ENCODE data around the gene ENPP1. TPM values are rescaled to one million over a fixed set of nuclear protein-coding genes. Genes with fewer than 3 reads are reported as not detected.
A peak's percentile ranks its signal among the peaks of the same experiment; 100 is the strongest.

Gene ENPP1
- total RNA-seq, 1 donor from 2014 or later: 7.1 TPM

- H3K4me1 ChIP-seq (ENCODE audit: insufficient read depth, low read length): no peaks in the 10 kb centered on the region
- H3K27me3 ChIP-seq (ENCODE audit: insufficient read depth, low read length): no peaks in the 10 kb centered on the region
- DNase-seq (ENCODE audit: low read depth) (no peak), FAIRE-seq (no peak)
- Mint-ChIP-seq H3K4me1 (ENCODE audit: low read depth, unreplicated experiment) (no peaks in the 10 kb centered on the region), H3K27ac (ENCODE audit: unreplicated experiment) (no peak overlapping the region), H3K36me3 (ENCODE audit: low read depth, unreplicated experiment) (no peaks in the 10 kb centered on the region), H3K27me3 (ENCODE audit: low read depth, unreplicated experiment) (no peaks in the 10 kb centered on the region), H3K4me3 (ENCODE audit: unreplicated experiment) (no peak overlapping the region), H3K9me3 (ENCODE audit: unreplicated experiment) (peaks cover 2% of the 10 kb centered on the region)
- no peaks in the 10 kb centered on the region for H3K79me2 ChIP-seq (ENCODE audit: insufficient read depth, low read length)
- no peak overlapping the region for H2AFZ ChIP-seq (ENCODE audit: low read depth, low read length)
- H3K27ac ChIP-seq (ENCODE audit: low read depth, low read length): no peak overlapping the region
- TF ChIP-seq EZH2 (IDR thresholded peaks at IDR 0.05; ENCODE audit: insufficient read depth, low read length) (no peak), CTCF (IDR thresholded peaks at IDR 0.05; ENCODE audit: insufficient read depth, low read depth, low read length) (no peak)
- no peaks in the 10 kb centered on the region for H3K9me3 ChIP-seq (ENCODE audit: insufficient read depth, low read depth, low read length)
- no peak overlapping the region for H3K9ac ChIP-seq (ENCODE audit: low read length)
- no peaks in the 10 kb centered on the region for H3K36me3 ChIP-seq (ENCODE audit: insufficient read depth, low read length)
- no peaks in the 10 kb centered on the region for H4K20me1 ChIP-seq (ENCODE audit: insufficient read depth, low read length)
- no peak overlapping the region for H3K4me3 ChIP-seq (ENCODE audit: insufficient read depth, low read depth, low read length)
- H3K4me2 ChIP-seq (ENCODE audit: low read length): no peak overlapping the region
These were observed 26.1 kb upstream of the ENPP1 start for GRCh38 chr6:131781687-131782086.

GRCh38 chr6:131782764-131783163 is 25.1 kb upstream of the ENPP1 start:
- H3K9me3 ChIP-seq (ENCODE audit: insufficient read depth, low read depth, low read length): no peaks in the 10 kb centered on the region
- Mint-ChIP-seq H3K9me3 (ENCODE audit: unreplicated experiment) (peaks cover 2% of the 10 kb centered on the region), H3K36me3 (ENCODE audit: low read depth, unreplicated experiment) (no peaks in the 10 kb centered on the region), H3K27ac (ENCODE audit: unreplicated experiment) (no peak overlapping the region), H3K4me3 (ENCODE audit: unreplicated experiment) (no peak overlapping the region), H3K27me3 (ENCODE audit: low read depth, unreplicated experiment) (no peaks in the 10 kb centered on the region), H3K4me1 (ENCODE audit: low read depth, unreplicated experiment) (peaks cover 3% of the 10 kb centered on the region)
- FAIRE-seq (peak; percentile 20), DNase-seq (ENCODE audit: low read depth) (no peak)
- no peaks in the 10 kb centered on the region for H3K27me3 ChIP-seq (ENCODE audit: insufficient read depth, low read length)
- TF ChIP-seq CTCF (IDR thresholded peaks at IDR 0.05; ENCODE audit: insufficient read depth, low read depth, low read length): no peak
- TF ChIP-seq EZH2 (IDR thresholded peaks at IDR 0.05; ENCODE audit: insufficient read depth, low read length): no peak
- no peak overlapping the region for H2AFZ ChIP-seq (ENCODE audit: low read depth, low read length)
- no peak overlapping the region for H3K4me3 ChIP-seq (ENCODE audit: insufficient read depth, low read depth, low read length)
- H3K4me1 ChIP-seq (ENCODE audit: insufficient read depth, low read length): no peaks in the 10 kb centered on the region
- no peak overlapping the region for H3K9ac ChIP-seq (ENCODE audit: low read length)
- H3K36me3 ChIP-seq (ENCODE audit: insufficient read depth, low read length): no peaks in the 10 kb centered on the region
- H4K20me1 ChIP-seq (ENCODE audit: insufficient read depth, low read length): no peaks in the 10 kb centered on the region
- H3K79me2 ChIP-seq (ENCODE audit: insufficient read depth, low read length): no peaks in the 10 kb centered on the region
- H3K4me2 ChIP-seq (ENCODE audit: low read length): no peak overlapping the region
- no peak overlapping the region for H3K27ac ChIP-seq (ENCODE audit: low read depth, low read length)

- no peak for TF ChIP-seq CTCF (IDR thresholded peaks at IDR 0.05; ENCODE audit: insufficient read depth, low read depth, low read length)
- no peak overlapping the region for H3K4me3 Mint-ChIP-seq (ENCODE audit: unreplicated experiment)
- no peaks in the 10 kb centered on the region for H3K27me3 Mint-ChIP-seq (ENCODE audit: low read depth, unreplicated experiment)
- Histone ChIP-seq H3K27me3 (ENCODE audit: insufficient read depth, low read length) (no peaks in the 10 kb centered on the region), H3K79me2 (ENCODE audit: insufficient read depth, low read length) (no peaks in the 10 kb centered on the region), H3K4me2 (ENCODE audit: low read length) (no peak overlapping the region), H2AFZ (ENCODE audit: low read depth, low read length) (no peak overlapping the region), H3K4me1 (ENCODE audit: insufficient read depth, low read length) (no peaks in the 10 kb centered on the region), H3K4me3 (ENCODE audit: insufficient read depth, low read depth, low read length) (no peak overlapping the region), H3K9ac (ENCODE audit: low read length) (no peak overlapping the region), H3K9me3 (ENCODE audit: insufficient read depth, low read depth, low read length) (no peaks in the 10 kb centered on the region), H3K36me3 (ENCODE audit: insufficient read depth, low read length) (no peaks in the 10 kb centered on the region), H3K27ac (ENCODE audit: low read depth, low read length) (no peak overlapping the region), H4K20me1 (ENCODE audit: insufficient read depth, low read length) (no peaks in the 10 kb centered on the region)
- H3K4me1 Mint-ChIP-seq (ENCODE audit: low read depth, unreplicated experiment): peaks cover 14% of the 10 kb centered on the region
- FAIRE-seq: peak; percentile 55
- H3K9me3 Mint-ChIP-seq (ENCODE audit: unreplicated experiment): peaks cover 2% of the 10 kb centered on the region
- H3K36me3 Mint-ChIP-seq (ENCODE audit: low read depth, unreplicated experiment): no peaks in the 10 kb centered on the region
- H3K27ac Mint-ChIP-seq (ENCODE audit: unreplicated experiment): no peak overlapping the region
- no peak for DNase-seq (ENCODE audit: low read depth)
These were observed 23.3 kb upstream of the ENPP1 start for GRCh38 chr6:131784561-131784960.
